ENCODE measurements around the gene SNX19.
"Not testable (repeated sequence)": the region's sequence is repeated elsewhere in the genome, so short reads cannot be mapped to it uniquely, and the experiment has no call there.

The SNX19 gene

DNA sequence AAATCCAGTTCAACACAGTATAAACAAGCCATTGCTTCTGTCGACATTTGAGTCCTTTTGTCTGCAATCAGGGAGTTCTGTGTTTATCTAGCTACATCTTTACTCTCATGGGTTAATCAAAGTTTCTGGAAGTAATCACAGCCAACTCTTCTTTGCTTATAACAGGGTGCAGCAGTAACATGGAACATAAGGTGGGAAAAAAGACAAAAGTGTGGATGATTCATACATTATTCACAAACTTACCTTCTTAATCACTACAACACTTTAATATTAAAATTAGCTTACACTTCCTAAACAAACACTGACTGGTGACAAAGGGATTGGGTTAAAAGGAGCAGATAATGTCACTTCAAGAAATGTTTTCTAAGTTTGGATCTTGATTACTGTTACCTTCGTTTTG is 44.7 kb downstream of the SNX19 start:
- DNase-seq = no peak

DNA sequence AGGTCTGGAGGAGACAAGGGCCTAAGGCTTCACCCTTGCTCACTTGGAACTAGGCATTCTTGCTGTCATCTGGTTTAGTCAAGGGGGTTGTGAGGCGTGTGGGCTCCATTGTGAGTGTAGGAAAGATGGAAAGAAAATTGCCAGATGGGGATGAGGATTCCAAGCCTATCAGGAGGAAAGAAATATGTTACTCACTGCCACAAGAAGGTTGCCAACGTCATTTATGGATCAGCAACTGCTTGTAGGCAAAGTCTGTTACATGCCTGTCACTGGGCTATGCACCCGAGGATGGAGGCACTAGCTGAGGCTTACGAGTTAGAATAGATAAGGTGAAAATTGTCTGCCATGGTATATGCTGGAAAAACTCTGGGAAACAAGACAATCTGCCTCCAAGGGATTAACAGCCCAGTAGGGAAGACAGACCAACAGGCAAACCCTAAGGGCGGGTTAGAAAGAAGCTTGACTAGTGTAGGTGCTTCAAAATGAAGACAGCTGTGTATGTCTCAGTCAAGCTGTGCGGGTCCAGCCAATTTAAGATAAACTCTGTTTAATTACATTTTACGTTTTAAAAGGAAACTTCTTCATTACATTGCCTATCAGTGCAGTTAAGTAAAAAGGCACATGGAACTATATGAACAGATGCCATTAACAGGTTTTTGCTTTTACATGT is 47.4 kb downstream of the SNX19 start:
- DNase-seq = no peak

DNA sequence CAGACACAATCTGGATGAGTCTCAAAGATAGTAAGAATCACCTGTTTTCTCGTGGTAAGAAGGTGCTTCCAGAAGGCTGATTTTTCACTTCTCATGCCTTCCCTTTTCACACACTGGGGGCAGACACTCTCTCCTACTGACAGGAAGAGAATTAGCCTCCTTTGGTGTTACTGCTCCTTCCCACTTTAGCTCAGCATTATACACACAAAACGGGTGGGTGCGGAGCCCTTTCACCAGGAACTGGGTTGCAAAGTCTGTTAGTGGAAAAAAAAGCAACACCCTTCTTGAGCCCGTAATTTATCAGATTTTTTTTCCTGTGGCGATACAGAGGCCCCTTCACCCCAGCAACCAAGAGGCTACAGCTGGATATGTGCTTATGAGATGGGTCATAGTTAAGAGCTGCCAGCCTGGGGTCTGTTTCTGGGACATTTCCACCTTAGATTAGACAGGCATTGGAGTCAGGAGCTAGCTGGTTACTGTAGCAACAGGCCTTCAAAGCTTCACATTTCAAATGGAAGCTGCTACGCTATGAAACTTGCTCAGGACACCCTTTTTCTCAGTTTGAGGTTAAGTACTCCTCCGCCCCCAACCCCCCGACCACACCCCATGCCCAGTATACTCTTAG is 48.1 kb downstream of the SNX19 start:
- no peak for DNase-seq

DNA sequence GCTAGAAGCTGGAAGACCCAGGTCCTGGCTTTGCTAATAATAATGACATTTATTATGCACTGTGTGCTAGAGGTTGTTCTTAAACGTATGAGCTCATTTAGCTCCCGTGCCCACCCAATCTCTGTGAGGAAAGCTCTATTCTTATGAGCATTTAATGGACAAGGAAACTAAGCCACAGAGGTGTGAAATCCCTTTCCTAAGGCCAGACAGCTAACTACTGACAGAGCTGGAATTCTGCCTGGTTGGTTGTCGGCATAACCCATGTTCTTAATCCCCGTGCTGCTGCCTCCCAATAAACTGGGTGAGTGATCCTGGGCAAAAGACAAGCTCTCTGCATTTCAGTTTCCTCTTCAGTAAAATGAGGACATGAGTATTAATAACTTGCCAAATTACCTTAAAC is 49.4 kb downstream of the SNX19 start:
- no peak for DNase-seq

DNA sequence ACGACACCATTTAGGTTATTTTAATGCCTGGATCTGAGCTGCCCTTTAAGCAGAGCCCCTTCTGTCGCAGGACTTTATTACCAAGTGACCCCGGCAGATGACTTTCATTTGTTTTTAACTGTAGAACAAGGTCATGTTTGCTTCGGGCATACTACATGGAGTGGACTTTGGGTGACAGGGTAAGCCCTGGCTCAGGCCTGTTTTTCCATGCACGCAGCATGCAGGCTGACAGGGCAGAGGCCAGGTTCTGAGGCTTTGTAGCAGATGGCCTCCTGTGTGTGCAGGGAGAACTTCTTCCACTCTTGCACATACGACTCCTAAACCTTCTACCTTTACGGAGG is 50.5 kb downstream of the SNX19 start:
- DNase-seq = no peak

DNA sequence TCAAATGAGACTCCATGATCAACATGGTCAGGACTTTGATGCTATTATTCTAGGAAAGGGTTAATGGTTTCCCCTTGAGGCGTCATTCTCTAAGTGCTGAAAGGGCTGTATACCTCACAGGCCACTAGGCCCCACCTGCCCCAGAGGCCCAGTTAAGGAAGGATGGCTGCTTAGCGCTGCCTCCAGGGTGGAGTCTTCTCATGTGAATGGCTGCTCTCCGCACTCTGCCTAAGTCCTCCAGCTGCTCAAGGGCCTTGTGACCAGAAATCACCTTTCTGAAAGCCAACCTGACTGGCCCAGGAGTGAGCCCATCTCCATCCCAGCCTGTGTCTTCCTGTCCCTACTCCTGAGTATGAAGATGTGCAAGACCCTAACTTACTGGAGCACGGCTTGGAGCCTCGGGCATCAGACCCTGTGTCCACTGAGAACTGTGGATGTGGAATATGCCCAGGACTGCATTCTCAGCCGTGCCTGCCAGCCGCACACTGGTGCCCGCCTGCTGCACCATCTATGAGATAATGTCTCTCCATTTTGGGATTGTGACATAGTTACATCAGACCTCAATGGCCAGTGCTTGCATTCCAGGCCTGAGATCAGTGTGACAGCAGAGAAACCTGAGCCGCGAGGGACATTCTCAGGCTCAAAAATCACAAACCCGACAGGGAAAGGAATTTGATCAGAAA is 51.0 kb downstream of the SNX19 start:
- no peak for DNase-seq

DNA sequence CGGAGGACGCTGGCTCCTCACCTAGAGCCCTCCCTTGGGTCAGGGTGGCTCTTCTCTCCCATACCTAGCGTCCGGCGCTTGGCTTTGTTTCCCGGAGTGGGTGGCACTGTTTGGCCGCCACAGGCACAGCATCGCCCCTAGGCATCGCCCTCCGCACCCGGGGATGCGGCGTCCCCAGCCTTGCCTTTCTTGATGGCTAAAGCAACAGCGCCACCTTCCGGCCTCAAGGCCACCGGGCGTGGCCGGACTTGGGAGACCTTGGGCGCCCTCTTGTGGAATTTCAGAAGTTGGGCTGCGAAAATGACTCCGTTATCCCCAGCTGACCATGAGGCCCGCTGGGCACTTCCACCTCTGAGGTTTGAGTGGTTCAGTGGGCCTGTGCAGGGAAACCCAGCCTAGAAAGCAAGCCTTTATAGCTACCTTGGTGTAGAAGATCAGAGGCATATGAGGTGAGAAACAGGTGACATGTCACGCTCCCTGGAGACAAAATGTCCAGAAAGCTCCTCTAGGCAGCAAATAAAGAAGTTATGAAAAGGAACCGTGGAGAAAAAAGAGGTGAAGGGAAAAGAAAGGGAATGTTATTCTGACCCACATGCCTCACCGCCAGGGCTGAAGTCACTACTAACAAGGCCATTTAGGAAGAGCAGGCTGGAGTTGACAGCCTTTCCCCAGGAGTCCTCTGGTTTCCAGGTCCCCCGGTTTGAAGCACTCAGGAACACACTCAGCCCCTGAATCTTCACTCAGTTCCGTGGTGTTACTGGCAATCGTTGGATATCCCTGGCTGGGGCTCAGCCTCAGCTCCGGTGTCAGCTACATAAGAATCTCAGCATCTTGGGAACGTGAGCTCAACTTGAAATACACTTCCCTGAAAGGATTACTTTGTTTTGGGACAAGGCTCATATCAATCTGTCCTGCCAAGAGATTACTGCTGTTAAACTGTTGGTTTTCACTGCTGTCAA is 54.1 kb downstream of the SNX19 start:
- DNase-seq = peak; percentile 63

DNA sequence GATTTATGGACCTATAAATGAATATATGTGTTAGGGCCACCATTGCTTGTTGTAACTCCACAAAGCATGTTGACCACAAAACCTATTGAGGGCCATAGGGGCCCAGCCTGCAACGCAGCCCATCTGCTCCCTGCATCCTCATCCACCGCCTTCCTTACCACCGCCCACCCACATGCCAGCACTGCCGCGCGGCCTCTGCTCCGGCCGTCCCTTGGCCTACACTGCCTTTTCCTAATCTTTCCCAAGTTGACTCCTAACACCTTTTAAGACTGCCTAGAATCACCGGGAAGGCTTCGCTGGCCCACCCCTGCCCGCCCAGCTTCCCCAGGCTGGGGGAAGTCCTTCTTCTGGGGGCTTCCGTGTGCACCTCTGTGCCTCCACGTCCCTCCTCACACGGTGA is 55.0 kb downstream of the SNX19 start:
- DNase-seq = no peak

DNA sequence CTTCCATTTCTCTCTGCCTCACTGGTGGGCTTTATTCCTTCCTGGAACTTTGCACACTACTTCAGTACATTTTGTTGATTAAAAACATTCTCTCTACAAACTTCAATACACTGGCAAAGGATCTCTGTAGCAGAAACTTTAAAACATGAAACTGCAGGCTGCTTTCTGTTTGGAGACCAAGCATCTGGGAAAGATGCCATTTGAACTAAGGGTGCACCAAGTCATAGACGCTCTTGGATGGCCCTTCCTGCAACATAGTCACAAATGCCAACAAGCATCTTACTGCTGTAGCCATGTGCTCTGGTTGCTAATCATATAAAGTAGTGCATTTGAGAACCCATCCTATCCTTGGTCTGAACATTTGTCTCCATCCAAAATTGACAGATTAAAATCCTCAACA is 56.4 kb downstream of the SNX19 start:
- no peak for DNase-seq

DNA sequence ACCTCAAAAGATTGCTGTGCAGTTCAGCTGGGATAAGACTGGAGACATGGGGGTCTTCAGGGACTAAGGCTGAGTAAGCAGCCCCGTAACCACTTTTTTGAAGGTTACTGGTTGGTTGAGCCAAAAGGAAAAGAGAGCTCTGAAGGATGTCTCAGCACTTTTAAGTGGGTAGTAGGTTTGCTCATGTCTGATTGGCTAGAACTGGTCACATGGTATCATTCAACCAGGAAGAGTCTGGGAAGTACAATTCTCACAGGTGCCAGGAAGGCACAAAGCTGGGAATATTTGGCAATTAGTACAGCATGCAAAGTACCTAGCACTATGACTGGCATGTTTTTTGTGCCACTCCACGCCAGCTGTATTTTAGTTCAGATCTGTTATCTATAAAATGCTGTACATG is 58.1 kb downstream of the SNX19 start:
- peak; percentile 30 for DNase-seq

DNA sequence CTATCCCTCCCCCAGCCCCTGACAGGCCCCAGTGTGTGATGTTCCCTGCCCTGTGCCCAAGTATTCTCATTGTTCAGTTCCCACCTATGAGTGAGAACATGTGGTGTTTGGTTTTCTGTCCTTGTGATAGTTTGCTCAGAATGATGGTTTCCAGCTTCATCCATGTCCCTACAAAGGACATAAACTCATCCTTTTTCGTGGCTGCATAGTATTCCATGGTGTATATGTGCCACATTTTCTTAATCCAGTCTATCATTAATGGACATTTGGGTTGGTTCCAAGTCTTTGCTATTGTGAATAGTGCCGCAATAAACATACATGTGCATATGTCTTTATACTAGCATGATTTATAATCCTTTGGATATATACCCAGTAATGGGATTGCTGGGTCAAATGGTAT is 60.6 kb downstream of the SNX19 start:
- not testable (repeated sequence) for DNase-seq

DNA sequence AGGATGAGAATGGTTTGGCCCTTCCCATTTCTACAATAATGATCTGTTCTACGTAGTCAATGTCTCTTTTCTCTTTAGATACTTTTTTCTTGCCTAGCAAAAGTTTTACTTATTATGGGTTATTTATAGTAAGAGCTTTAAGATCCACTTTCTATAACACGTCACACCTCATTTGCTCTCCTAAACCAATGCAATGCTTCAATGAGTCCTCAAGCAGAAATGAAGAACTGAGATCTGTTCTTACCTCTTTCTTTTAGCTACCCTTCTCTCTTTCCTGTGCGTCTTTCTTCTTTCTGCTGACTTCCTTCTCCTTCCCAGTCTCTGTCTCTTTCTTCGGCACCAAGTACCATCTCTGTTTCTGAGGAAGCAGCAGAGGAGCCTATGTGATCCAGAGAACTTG is 61.8 kb downstream of the SNX19 start:
- no peak for DNase-seq

DNA sequence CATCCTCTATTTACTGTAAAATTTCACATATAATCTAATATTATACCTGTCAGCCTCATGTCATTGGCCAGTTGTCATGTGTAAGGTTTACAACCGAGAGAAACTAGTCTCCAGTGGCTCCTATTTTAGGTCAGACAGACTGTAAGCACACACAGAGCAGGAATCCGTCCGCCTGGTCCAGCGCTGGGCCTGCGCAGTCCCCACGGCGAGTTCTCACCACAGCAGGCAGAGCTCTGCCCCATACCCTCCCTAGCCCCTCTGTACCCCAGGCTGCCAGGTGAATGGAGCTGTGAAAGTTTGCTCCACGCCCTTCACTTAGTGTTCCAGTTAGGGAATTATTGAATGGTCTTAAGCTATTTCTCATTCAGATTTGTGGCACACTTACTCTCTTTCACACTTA is 63.7 kb downstream of the SNX19 start:
- no peak for DNase-seq

DNA sequence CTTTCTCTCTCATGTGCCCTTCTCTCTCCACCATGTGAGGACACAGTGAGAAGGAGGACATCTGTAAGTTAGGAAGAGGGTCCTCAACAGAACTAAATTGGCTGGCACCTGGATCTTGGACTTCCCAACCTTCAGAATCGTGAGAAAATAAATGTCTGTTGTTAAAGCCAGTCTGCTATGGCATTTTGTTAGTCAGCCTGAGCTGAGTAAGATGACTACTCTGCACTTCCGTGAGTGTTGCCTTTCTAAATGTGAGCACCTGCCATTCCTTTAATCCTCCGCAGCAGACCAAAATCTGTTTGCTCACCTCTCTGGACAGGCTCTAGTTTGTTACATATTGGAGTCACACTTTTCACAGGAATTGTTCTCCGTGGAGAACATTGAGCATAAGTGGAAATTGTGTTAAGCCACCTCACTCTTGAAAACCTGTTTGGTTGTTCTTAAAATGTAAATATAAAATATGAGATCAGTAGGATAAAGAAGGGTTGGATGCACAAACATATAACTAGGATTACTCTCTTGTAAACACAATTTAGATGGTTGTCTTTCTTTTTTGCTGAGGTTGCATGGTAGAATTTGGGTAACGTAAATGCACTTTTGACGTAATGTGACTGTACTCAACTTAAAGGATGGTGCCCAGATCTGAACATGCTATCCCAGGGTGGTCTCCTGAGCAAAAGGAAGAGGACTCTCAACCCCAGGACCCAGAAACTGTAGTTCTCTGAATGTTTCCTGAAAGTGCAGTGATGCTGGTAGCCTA is 65.9 kb downstream of the SNX19 start:
- DNase-seq = no peak

DNA sequence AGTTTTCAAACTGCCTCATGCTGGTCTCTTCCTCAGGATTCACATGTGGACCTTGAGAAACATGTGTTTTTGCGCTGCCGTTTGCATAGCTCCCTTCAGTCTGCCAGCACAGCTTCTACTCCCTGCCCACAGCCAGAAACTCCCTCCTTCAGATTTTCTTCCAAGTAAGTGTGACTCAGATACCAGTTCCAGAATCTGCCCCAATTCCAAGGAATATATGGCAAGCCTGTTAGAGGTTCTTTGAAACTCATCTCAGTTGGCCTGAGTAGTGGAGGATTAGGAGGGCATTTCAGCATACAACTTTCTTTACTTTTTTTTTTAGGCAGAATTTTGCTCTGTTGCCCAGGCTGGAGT is 67.1 kb downstream of the SNX19 start:
- DNase-seq = peak; percentile 78

DNA sequence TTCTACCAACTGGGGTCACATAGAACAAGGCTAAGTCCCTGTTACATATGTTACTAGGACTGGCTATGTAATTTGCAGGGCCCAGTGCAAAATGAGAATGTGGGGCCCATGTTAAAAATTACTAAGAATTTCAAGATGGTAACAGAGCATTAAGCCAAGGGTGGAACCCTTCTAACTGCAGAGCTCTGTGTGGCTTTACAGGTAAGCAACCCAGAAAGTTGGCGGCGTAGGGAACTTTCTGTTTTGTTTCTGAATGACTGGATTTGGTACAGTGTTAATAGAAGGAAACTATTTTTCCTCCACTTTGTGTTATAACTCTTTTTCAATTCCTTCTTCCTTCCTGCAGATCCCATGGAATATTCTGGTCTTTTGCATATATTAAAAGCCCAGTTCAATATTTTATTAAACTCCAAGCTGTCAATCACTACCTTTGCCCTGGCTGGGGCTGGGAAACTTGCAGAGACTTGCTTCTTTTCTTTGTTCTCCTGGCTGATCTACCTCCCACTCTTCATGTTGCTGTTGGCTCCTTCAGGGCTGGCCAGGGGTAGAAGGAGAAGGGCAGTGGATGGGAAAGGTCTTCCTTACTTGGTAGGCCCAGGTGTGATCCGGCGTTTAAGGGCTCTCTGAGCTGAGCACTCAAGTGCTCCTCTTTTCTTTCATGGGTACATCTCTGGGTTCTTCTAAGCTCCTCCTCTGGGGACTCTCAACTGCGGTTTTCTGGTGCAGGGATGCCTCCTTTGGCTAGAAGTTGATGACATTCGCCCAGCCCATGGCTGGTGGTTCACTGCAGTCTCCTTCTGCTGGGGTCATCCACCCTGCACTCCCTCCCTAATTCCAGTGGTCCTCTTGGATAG is 67.7 kb downstream of the SNX19 start:
- DNase-seq = no peak

DNA sequence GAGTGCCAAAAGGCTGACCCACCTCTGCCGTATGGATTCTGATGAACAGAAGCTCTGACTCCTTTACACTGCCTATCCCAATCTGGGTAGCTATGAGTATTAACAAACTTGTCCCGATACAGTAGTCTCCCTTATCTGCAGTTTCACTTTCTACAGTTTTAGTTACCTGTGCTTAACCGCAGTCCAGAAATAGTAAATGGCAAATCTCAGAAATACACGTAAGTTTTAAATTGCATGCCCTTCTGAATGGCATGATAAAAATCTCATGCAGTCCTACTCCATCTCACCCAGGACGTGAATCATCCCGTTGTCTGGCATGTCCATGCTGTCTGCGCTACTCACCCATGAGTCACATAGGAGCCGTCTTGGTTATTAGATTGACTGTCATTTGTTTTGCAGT is 68.8 kb downstream of the SNX19 start:
- peak; percentile 90 for DNase-seq

DNA sequence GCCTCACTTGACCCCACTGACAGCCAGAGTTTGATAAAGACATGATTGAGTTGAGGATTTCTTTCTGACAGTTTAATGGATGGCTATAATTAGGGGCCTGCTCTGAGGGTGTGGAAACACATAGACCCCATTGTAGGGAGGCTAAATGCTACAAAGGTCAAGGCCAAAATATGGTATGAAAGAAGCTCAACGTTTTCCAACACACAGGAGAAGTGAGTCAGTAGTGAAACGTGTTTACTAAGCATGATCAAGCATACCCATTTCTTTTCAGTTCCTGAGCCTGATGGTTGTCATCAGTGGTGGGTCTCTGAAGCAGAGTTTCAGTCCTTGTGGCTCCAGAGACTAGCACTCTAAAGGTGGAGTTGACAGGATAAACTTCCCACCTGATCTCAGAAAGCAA is 69.7 kb downstream of the SNX19 start:
- peak; percentile 22 for DNase-seq

DNA sequence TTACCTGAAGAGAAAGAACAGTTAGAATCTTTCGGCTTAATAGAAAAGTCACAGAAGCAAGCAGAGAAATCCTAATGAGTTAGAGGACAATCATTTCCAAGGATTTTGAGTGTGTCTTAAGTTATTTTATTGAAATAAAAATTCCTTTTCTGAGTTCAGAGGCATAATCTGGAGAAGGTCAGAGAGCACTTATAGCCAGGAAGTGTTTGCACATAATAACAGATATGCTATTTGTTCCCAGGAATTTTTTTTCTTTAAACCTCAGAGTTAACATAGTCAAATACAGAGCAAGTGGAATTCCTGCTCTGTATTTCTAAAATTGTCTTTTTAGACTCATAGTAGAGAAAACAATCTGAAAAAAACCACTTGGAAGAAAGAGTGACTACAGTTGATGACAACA is 74.3 kb downstream of the SNX19 start:
- DNase-seq = no peak

DNA sequence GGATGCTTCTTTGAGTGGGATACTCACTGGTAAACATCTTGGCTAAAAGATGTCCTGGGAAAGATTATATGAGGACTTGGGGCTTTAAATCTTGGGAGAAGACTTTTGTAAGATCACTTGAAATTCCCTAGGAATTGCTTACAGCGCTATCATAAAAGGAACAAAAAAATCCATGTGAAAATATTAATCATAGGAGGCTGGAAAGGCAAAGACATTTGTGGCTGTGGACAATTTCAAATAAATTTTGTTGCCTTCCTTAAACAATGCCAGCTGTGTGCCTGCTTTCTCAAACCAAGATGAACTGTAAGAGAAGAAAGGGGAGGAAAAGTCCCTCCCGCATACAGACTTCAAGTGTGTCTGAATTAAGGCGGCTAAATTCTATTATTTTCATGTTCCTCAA is 75.6 kb downstream of the SNX19 start:
- no peak for DNase-seq

DNA sequence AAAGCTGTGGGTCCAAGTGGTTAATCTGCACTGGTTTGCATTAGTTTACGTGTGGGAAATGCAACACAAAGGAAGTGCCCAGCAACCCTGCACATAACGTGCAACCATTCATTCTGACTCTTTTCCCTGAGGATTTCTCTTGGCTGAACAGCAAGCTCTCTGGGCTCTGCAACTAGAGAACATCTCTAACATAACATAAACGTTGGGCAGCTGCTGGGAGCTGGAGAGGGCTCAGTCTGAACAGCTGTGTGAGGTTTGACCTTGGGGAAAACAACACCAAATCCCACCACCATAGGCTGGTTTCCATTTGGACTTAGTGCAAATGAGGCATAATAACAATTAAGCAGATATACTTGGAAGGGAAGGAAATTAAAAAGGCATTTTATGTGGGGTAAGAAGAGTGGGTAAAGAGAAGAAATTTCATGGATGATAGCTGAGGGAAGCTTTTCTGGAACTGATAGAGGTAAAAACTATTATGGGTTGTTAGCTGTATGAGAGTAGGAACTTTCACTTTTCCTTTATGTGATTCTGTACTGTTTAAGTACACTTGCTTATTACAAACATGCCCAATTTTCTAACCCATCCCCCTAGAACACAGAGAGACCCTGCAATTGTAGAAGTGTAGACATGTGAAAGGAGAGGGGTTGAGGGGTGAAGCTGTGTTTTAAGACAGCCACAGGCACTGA is 76.2 kb downstream of the SNX19 start:
- DNase-seq = no peak

Measured in NCI-H226 (cell line).